HL-60 (cell line): ENCODE results near the gene UXS1.

ENCODE experiments used
- DNase-seq, 2 experiments: peaks; one replicate each; pipeline ENCODE4 v3.0.0-alpha.2; 2010 to 2020; ENCODE audit warnings: low read depth in 1 of 2, low spot score in 1 of 2
- H3K27ac ChIP-seq: fragments of 250-450 bp; sonication (Bioruptor Pico); replicated peaks from 2 replicates; pipeline ENCODE4 v1.5.1; 2020; ENCODE audit warnings: mild to moderate bottlenecking, moderate library complexity
- H3K27me3 ChIP-seq: fragments of 250-450 bp; sonication (Bioruptor Pico); 2 replicates; pipeline ENCODE4 v1.5.1; 2021; ENCODE audit warnings: mild to moderate bottlenecking, moderate library complexity; ENCODE audit not compliant: insufficient read depth, poor library complexity, severe bottlenecking
- H3K4me3 ChIP-seq: replicated peaks from 2 replicates; pipeline ENCODE4 v1.5.1; 2011; ENCODE audit warnings: mild to moderate bottlenecking, control low read depth, low read length; ENCODE audit not compliant: insufficient read depth
- GABPA ChIP-seq: IDR thresholded peaks from 2 replicates; pipeline ENCODE4 v1.6.1; 2012; ENCODE audit warnings: low read depth
- POLR2AphosphoS5 ChIP-seq: IDR thresholded peaks from 2 replicates; pipeline ENCODE4 v1.6.1; 2012; ENCODE audit warnings: low read depth
- SPI1 ChIP-seq: IDR thresholded peaks from 2 replicates; pipeline ENCODE4 v1.6.1; 2012; ENCODE audit warnings: low read depth, mild to moderate bottlenecking, borderline replicate concordance
- TF ChIP-seq, protein P1 (sequence below): IDR thresholded peaks from 2 replicates; pipeline ENCODE4 v1.6.1; 2012; ENCODE audit warnings: low read depth; ENCODE audit not compliant: insufficient replicate concordance
- TF ChIP-seq, protein P2 (sequence below): IDR thresholded peaks from one replicate; pipeline ENCODE4 v1.5.1; 2011; ENCODE audit warnings: low read length, control low read depth, inconsistent platforms; ENCODE audit not compliant: insufficient read depth

UXS1 gene

DNA sequence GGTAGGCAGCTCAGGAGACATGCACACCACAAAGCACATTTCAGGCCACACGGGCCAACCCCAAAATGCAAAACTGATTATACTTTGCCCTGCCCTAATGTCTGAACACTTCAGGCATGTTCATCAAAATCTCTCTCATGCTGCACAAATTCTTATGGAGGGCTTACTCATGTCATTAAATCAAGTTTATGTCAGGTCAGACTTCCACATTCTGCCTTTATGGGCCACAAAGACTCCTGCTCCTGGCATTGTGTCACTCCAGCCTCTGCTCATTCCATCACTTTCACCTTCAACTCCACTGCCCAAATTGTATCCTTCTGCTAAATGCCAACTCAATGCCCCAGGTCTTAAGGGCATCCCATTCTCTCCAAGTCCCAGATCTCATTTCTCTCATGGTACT is 9.2 kb downstream of the UXS1 start:
- H3K27me3 ChIP-seq: no peaks in the 10 kb centered on the region
- TF ChIP-seq SPI1 (no peak), GABPA (no peak), POLR2AphosphoS5 (no peak)
- TF ChIP-seq, protein P1, sequence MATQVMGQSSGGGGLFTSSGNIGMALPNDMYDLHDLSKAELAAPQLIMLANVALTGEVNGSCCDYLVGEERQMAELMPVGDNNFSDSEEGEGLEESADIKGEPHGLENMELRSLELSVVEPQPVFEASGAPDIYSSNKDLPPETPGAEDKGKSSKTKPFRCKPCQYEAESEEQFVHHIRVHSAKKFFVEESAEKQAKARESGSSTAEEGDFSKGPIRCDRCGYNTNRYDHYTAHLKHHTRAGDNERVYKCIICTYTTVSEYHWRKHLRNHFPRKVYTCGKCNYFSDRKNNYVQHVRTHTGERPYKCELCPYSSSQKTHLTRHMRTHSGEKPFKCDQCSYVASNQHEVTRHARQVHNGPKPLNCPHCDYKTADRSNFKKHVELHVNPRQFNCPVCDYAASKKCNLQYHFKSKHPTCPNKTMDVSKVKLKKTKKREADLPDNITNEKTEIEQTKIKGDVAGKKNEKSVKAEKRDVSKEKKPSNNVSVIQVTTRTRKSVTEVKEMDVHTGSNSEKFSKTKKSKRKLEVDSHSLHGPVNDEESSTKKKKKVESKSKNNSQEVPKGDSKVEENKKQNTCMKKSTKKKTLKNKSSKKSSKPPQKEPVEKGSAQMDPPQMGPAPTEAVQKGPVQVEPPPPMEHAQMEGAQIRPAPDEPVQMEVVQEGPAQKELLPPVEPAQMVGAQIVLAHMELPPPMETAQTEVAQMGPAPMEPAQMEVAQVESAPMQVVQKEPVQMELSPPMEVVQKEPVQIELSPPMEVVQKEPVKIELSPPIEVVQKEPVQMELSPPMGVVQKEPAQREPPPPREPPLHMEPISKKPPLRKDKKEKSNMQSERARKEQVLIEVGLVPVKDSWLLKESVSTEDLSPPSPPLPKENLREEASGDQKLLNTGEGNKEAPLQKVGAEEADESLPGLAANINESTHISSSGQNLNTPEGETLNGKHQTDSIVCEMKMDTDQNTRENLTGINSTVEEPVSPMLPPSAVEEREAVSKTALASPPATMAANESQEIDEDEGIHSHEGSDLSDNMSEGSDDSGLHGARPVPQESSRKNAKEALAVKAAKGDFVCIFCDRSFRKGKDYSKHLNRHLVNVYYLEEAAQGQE: no peak
- no peak overlapping the region for H3K27ac ChIP-seq
- no peak for DNase-seq
- no peak overlapping the region for H3K4me3 ChIP-seq

GRCh38 chr2:106184394-106184793 is 9.7 kb downstream of the UXS1 start:
- no peaks in the 10 kb centered on the region for H3K27me3 ChIP-seq
- TF ChIP-seq, protein P2, sequence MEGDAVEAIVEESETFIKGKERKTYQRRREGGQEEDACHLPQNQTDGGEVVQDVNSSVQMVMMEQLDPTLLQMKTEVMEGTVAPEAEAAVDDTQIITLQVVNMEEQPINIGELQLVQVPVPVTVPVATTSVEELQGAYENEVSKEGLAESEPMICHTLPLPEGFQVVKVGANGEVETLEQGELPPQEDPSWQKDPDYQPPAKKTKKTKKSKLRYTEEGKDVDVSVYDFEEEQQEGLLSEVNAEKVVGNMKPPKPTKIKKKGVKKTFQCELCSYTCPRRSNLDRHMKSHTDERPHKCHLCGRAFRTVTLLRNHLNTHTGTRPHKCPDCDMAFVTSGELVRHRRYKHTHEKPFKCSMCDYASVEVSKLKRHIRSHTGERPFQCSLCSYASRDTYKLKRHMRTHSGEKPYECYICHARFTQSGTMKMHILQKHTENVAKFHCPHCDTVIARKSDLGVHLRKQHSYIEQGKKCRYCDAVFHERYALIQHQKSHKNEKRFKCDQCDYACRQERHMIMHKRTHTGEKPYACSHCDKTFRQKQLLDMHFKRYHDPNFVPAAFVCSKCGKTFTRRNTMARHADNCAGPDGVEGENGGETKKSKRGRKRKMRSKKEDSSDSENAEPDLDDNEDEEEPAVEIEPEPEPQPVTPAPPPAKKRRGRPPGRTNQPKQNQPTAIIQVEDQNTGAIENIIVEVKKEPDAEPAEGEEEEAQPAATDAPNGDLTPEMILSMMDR: no peak
- TF ChIP-seq SPI1: no peak
- no peak for TF ChIP-seq GABPA
- TF ChIP-seq POLR2AphosphoS5: no peak
- TF ChIP-seq, protein P1: no peak
- no peak overlapping the region for H3K4me3 ChIP-seq
- H3K27ac ChIP-seq: no peak overlapping the region
- no peak for DNase-seq

DNA sequence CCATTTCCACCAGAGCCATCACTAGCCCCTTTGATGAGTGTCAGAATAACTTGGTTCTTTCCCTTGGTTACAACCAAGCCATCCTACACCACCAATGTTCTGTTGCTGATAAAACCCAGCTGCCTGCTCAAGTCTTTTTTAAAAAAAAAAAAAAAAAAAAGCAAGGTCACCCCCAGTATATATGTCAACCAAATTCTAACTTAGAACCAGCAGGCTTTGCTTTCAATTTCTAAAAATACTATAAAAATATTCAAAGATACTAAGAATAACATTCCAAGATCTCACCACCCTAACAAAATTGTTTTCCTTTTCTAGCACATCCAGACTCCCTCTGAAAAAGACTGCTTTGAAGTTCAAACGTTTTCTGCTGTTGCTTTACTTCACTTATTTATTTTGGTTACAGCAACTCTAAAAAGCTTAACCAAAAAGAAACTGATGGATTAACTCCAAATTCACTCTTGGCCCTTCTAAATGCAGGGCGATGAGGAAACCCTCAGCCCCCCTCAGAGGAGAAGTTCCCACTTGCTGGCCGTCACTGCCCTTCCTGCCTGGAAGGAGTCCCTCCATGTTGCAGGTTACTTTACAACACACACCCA is 10.9 kb downstream of the UXS1 start:
- no peak for TF ChIP-seq GABPA
- TF ChIP-seq, protein P1: no peak
- no peak for TF ChIP-seq POLR2AphosphoS5
- no peak for TF ChIP-seq SPI1
- TF ChIP-seq, protein P2: no peak
- H3K27ac ChIP-seq: no peak overlapping the region
- DNase-seq: no peak
- no peaks in the 10 kb centered on the region for H3K27me3 ChIP-seq
- no peak overlapping the region for H3K4me3 ChIP-seq
